HG03039 (cell line): Measurements from ENCODE around the gene LCN6.
"Not testable (repeated sequence)": the region's sequence is repeated elsewhere in the genome, so short reads cannot be mapped to it uniquely, and the experiment has no call there.

ENCODE experiments used
- ATAC-seq: cut with Tn5 transposase; IDR thresholded peaks from one replicate; pipeline ENCODE4 v1.9.1; 2021; ENCODE audit warnings: mild to moderate bottlenecking, moderate library complexity; ENCODE audit not compliant: unreplicated experiment

Gene LCN6

DNA sequence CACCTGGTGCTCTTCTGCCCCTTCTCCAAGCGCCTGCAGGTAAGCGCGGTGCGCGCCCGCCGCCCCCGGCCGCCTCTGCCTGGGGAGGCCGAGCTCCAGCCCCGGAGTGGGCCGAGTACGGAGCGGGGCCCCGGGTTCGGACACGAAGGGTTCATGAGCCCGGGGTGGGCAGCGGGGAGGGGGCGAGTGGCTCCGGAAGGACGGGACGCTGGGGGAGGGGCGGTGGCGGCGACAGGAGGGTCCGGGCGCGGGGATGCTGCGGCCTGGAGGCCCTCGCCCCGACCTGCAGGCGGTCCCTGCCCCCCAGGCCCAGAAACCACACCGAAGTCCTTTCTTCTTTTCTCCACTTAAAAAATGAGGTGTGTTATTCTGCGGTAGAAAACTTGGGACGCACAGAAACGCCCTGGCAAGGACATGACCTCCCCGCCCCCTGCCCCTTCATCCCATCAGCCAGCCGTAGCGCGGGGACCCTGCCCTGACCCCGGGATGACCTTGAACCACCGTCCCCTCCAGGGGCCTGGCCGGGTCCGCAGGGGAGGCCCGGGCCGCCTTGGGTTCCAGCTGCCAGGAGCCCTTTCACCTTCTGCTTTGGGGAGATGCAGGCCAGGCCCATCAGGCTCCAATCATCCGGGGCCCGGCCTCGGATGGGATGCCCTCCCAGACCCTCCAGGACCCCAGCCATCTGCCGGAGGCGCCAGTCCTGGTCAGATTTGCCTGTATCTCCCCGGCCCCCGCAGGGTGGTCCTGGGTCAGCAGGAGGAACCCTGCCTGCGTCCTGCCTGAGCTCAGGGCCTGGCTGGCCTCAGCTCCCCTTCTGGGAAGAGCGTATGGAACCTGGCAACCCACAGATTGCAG is 35.4 kb downstream of the LCN6 start:
- ATAC-seq = no peak

DNA sequence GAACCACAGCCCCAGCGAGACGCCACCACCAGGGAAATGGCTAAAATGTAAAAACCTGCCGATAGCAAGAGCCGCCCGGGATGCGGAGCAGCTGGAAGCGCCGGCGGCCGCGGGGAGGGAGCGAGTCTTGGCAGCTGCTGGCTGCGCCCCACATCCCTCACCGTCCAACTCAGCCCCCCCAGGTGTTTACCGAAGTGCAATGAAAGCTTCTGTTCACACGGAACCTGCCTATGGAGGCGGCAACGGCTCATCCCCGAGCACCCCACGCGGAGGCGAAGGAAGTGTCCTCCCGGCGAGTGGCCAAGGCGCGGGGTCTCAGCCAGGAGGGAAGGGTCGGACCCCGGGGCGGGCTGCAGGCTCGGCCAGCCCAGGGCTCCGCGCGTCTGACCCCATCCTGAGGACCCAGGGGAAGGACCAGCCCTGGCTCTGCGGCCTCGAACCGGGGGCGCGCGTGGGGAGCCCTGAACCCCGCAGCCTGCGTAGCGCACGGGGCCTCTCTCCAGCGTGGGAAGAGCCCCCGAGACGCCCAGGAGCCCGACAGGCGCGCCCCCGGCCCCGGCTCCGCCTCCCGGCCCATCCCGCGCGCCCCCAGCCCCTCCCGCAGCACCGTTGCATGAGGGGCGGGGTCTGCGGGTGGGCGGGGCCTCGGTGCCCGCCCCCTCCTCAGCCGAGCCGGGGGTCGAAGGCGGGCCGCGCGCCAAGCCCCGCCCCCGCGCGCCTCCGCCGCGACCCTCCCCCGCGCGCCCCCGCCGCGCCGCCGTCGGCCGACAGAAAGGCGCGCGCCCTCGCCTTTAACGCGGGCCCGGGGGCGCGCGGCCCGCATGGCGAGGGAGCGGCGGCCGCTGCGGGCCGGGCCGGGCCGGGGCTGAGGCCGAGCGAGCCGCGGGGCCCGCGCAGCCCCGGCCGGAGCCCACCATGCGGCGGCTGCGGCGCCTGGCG is 36.3 kb downstream of the LCN6 start, which contains the start of gene DIPK1B:
DIPK1B (plus strand) TSS at position 822 of the 939 bp plus-strand sequence; CDS start at position 916, 94 bp downstream.
- no peak for ATAC-seq

GRCh38 chr9:136711219-136711648 is 37.1 kb downstream of the LCN6 start:
- not testable (repeated sequence) for ATAC-seq

DNA sequence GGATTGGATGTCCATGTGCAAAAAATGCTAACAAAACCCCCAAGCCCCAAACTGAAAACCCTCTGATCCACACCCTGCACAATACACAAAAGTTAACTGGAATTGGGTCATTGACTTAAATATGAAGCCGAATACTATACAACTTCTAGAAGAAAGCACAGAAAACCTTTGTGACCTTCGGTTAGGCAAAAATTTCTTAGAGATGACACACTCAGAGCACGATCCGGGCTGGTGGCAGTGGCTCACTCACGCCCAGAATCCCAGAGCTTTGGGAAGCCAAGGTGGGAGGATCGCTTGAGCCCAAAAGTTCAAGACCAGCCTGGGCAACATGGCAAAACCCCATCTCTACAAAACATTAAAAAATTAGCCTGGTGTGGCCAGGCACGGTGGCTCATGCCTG is 37.8 kb downstream of the LCN6 start:
- ATAC-seq = no peak

DNA sequence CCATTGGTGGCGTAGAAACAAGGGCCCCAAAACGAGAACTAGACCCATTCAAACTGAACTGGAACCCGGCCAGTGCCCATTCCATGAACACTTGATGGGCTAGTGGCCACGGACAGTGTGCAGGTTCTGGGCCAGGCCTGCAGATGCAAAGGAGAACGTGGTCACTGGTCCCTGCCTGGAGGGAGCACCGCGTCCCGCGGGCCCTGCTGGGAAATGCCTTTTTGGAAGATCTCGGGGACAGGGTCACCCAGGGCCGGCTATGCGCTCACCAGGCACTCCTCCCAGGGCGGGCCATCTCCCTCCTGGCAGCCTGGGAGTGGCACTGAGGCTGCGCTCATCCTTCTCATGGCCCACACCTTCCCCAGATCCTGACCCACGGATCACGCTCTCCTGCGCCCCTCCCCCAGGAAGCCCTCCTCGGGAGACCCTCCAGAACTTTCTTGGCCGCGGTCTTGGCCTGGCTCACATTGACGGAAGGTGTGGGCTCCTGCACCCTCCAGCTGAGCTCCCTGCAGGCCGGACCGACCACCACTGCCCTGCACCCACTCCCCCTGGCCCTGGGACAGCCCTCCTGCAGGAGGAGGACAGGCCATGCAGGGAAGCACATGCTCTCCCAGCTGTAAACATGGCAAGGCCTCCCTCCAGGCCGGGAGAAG is 38.7 kb downstream of the LCN6 start:
- no peak for ATAC-seq

DNA sequence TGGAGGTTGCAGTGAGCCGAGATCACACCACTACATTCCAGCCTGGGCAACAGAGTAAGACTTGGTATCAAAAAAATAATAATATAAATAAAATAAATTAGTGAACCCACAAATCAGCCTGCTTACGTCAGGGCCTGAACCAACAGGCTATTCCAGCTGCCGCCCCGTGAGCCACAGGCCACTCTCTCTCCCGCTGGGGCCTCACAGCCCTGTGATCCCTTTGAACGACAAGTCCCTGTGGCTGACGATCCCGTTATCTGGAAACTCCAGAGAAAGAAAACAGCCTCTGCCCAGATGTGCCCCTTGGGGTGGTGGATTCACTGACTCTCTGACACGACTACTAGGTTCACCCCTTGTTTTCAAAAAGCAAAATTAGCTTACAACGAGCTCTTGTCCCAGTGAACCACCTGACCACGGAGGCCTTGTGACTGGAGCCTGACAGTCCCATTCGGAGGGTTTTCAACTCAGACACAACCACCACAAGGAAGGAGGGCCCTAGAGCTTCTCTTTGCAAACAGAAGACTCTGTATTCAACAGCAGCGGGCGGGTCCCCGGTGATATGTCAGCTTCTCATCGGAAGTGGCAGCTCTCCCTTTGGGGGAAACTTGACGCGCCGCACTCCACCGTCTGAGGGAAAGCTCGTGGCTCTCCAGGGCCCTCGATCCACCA is 40.3 kb downstream of the LCN6 start:
- no peak for ATAC-seq

GRCh38 chr9:136707011-136707410 is 41.3 kb downstream of the LCN6 start:
- ATAC-seq = no peak

- no peak for ATAC-seq
These were observed 42.8 kb downstream of the LCN6 start for GRCh38 chr9:136705564-136705963.

DNA sequence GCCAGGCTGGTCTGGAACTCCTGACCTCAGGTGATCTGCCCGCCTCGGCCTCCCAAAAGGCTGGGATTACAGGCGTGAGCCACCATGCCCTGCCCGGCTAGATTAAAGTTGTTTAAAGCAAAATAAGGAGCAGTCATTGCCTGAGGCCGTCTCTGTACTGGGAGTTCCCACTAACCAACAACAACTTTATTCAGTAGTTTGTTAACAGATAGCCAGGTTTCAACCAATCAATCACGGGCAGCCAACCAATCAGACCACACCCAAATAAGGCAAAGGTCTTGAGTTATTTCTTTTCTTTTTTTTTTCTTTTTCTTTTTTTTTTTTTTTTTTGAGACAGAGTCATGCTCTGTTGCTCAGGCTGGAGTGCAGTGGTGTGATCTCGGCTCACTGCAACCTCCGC is 43.6 kb downstream of the LCN6 start:
- ATAC-seq = not testable (repeated sequence)

DNA sequence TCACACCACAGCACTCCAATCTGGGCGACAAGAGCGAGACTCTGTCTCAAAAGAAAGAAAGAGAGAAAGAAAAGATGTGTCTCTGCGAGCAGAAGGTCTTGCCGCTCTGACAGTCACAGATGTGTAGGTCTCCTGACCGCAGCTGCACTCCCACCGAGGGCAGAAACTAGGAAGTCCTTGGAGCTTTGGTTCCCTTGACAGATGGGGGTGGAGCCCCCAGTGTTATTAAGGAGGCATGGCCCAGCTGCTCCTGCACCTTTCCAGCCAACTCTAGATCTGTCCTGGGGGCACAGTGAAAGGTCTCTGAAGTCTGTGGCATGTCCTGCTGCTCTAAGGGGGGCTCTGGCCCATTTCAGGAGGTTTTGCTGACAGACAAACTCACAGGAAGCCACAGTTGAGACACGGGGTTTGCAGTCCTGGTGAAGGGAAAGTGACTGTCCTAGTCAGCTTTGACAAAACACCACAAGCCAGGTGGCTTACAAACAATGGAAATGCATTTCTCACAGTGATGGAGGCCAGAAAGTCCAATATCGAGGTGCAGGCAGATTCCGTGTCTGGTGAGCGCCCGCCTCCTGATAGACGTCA is 45.0 kb downstream of the LCN6 start:
- no peak for ATAC-seq

- no peak for ATAC-seq
These were observed 46.7 kb downstream of the LCN6 start for GRCh38 chr9:136701668-136702053.

DNA sequence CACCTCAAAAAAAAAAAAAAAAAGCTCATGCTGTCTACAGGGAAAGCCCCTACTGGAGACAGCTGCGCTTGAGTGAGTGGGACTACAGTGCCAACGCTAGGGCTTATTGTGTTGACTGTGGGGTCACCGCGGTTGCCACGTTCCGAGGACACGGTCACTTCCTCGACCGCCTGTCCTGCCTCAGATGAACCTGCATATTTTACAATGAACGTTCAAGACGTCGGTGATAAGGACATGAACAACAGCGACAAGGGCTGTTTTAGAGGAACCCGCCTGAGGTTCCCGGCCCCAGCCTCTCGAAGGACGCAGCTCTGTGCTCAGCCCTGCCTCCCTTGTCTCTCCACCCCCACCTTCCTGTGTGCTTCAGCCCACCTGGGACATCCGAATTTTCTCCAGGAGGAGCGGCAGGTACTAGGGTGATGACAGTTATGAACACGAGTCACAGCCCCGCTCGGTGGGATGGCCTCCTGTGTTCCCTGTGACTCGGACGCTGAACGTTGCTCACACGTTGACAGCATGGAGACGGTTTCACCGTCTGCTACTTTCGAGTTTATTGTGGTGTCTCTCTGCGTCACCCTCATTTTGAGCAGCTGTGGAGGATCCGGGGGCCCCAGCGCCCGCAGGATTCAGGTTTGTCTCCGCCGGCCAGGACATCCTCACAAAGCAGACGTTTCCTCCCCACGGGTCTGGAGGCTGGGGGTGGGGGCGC is 47.2 kb downstream of the LCN6 start:
- no peak for ATAC-seq

GRCh38 chr9:136700304-136700703 is 48.0 kb downstream of the LCN6 start:
- no peak for ATAC-seq

DNA sequence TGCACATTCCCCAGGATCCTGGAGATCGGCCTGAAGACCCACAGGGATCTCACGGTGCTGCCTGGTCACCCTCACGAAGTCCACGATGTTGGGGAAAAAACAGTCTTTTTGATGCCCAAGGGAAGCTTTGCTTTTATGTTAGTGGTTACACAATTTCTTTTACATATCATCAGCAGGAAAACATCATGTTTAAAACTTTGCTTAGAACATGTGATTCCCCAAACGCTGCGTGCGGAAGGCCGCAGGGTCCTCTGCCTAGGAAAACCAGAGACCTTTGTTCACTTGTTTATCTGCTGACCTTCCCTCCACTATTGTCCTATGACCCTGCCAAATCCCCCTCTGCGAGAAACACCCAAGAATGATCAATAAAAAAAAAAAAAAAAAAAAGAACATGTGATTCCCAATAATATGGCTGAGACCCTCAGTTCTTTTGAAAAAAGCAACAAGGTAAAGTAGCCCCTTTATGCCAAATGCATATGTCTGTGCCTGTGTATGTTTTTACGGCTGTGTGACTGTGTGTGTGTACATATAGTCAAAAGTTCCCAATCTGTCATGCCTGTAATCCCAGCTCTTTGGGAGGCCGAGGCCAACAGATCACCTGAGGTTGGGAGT is 49.6 kb downstream of the LCN6 start:
- no peak for ATAC-seq

DNA sequence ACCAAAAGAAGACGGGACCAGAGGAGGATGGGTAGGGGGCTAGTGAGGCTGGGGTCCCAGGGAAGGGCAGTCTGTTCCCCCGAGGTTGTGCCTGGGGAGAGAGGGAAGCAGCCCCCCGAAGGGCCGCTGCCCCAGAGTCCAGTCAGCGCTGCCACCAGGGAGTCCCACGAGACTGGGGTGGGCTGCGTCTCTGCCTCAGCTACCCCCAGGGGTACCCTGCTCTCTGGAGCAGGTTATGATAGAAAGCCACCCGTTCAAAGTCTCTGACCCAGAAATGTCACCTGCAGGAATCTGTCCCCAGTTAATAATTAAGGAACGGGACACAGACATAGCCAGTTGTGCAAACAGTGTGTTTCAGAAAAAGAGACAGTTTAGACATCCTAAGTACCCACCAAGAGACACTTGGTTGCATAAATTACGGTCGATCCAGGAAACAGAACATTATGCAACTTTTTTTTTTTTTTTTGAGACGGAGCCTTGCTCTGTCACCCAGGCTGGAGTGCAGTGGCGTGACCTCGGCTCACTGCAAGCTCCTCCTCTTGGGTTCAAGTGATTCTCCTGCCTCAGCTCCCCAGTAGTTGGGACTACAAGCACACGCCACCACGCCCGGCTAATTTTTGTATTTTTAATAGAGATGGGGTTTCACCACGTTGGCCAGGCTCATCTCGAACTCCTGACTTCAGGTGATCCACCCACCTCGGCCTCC is 50.4 kb downstream of the LCN6 start:
- no peak for ATAC-seq

DNA sequence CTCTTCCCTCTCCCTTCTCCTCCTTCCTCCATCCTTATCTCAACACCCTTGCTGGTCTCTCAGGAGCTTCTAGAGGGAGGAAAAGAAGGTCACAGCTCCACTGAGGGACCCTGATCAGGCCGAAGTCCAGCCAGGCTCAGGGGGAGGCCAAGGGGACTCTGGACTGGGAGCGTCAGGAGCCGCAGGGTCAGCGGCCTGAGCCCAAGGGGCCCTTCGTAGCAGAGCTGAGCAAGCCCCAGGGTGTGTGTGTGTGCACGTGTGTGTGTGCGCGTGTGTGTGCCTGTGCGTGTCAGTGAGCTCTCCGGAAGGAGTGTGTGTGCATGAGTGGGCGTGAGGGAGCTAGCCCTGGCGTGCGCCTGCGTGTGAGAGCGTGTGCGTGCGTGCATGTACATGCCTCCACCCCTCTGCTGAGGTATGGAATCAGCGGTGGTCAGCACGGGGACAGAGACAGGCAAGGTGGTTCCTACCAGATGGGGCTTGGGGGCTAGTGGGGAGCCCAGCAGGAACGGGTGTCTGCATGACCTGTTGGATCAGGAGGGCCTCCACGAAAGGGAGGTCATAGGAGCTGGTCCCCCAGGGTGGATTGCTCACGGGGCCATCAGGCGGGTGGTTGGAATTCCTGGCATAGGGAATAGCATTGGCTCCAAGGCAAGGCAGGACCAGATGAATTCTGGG is 51.0 kb downstream of the LCN6 start:
- ATAC-seq = no peak

GRCh38 chr9:136696502-136696901 is 51.8 kb downstream of the LCN6 start:
- ATAC-seq = no peak

DNA sequence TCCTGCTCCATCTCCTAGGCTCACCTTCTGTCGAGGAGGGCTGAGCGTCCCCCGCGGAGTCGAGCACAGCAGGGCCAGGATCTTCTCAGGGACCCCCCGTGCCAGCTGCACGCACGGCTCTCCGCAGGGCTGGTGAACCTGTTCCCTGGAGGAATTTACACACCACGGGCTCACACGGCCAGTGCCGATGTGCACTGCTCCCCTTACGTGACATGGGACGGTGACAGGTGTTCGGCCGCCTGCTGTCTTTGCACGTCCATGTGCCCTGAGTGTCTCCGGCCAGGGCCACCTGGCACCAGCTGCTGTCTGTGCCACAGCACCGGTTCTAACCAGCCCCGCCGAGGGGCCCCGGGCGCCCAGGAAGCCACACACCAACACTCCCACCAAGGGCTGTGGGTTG is 52.4 kb downstream of the LCN6 start:
- ATAC-seq = no peak
